Right atrium auricular region (tissue), 2 donors: ENCODE data around the gene ZNF341. TPM values are rescaled to one million over a fixed set of nuclear protein-coding genes. Genes with fewer than 3 reads are reported as not detected.

ENCODE experiments used
- DNase-seq: peaks from one replicate; pipeline ENCODE4 v3.0.0-alpha.2; 2019; ENCODE audit warnings: low spot score
- H3K27ac ChIP-seq, 2 donors: fragments of 200-600 bp; sonication (generic); 1 replicate in 1 of 2; 2 replicates in 1 of 2; pipeline ENCODE4 v1.5.1; 2016 to 2019
- H3K27me3 ChIP-seq, 2 donors: fragments of 200-600 bp; sonication (generic); one replicate each; pipeline versions ENCODE4 v1.5.1 to v1.6.0; 2017 to 2019
- H3K36me3 ChIP-seq: fragments of 200-600 bp; sonication (generic); one replicate; pipeline ENCODE4 v1.5.1; 2016
- H3K4me1 ChIP-seq, 2 donors: fragments of 200-600 bp; sonication (generic); one replicate each; pipeline versions ENCODE4 v1.5.1 to v1.6.0; 2017 to 2019
- H3K4me3 ChIP-seq, 2 donors: fragments of 200-600 bp; sonication (generic); 1 replicate in 1 of 2; 2 replicates in 1 of 2; pipeline ENCODE4 v1.5.1; 2017 to 2019; ENCODE audit warnings: mild to moderate bottlenecking in 1 of 2, moderate library complexity in 1 of 2
- H3K9me3 ChIP-seq, 2 donors: fragments of 200-600 bp; sonication (generic); one replicate each; pipeline ENCODE4 v1.5.1; 2019
- total RNA-seq, 2 donors: library from RNA; depleted of rRNA; stranded (reverse); fragments of >200 nt; gene quantifications; one replicate each; pipeline ENCODE4 v1.1.0, GENCODE V29; 2016
- TF ChIP-seq, protein P1 (sequence below), 2 donors: fragments of 200-600 bp; sonication (generic); IDR thresholded peaks; one replicate each; pipeline ENCODE4 v1.5.1; 2019; ENCODE audit warnings: antibody characterized with exemption in 2 of 2

Gene ZNF341
- total RNA-seq, 2 donors from 2014 or later, result 1.0 to 1.8 TPM

DNA sequence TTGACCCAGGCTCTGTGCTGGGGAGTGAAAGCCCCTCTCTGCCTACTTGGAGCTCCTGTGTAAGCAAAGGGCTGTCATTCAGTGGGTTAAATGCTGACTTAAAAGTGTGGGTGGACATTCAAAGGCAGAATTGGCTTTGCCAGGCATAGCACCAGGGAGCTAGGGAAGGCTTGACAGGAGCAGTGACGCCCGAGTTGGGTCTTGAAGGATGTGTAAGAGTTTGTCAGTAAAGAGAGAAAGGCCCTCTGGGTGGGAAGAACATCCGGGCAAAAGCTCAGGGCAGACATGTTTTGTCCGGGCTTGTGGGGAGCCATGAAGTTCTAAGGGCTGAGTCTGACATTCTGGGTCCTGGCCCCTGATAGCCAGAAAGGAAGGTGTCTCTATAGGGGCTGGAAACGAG lies 51.5 kb downstream of the ZNF341 start:
- H3K4me1 ChIP-seq, result no peaks in the 10 kb centered on the region
- DNase-seq, result no peak
- no peaks in the 10 kb centered on the region for H3K9me3 ChIP-seq
- H3K4me3 ChIP-seq, result no peak overlapping the region
- no peaks in the 10 kb centered on the region for H3K27me3 ChIP-seq
- no peaks in the 10 kb centered on the region for H3K36me3 ChIP-seq
- TF ChIP-seq, protein P1, sequence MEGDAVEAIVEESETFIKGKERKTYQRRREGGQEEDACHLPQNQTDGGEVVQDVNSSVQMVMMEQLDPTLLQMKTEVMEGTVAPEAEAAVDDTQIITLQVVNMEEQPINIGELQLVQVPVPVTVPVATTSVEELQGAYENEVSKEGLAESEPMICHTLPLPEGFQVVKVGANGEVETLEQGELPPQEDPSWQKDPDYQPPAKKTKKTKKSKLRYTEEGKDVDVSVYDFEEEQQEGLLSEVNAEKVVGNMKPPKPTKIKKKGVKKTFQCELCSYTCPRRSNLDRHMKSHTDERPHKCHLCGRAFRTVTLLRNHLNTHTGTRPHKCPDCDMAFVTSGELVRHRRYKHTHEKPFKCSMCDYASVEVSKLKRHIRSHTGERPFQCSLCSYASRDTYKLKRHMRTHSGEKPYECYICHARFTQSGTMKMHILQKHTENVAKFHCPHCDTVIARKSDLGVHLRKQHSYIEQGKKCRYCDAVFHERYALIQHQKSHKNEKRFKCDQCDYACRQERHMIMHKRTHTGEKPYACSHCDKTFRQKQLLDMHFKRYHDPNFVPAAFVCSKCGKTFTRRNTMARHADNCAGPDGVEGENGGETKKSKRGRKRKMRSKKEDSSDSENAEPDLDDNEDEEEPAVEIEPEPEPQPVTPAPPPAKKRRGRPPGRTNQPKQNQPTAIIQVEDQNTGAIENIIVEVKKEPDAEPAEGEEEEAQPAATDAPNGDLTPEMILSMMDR (IDR thresholded peaks at IDR 0.05), result no peak
- no peak overlapping the region for H3K27ac ChIP-seq

DNA sequence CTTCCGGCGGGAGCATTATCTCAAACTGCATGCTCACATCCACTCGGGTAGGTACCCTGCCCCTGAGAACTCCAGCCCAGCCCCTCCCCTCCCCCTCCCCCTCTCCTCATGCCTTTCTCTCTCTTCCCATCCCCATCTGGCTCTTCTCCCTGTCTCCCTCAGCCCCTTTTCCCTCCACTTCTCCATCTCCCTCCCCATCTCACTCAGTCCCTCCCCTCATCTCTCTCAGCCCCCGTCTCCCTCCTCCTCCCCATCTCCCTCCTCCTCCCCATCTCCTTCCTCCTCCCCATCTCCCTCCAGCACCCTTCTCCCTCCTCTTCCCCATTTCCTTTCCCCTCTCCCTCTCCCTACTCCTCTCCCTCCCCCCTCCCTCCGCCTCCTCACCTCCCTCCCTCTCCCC lies 52.0 kb downstream of the ZNF341 start:
- H3K4me1 ChIP-seq, result no peaks in the 10 kb centered on the region
- H3K4me3 ChIP-seq, result no peak overlapping the region
- TF ChIP-seq, protein P1 (IDR thresholded peaks at IDR 0.05), result no peak
- no peaks in the 10 kb centered on the region for H3K27me3 ChIP-seq
- H3K36me3 ChIP-seq, result no peaks in the 10 kb centered on the region
- H3K27ac ChIP-seq, result no peak overlapping the region
- H3K9me3 ChIP-seq, result no peaks in the 10 kb centered on the region
- DNase-seq, result no peak

GRCh38 chr20:33784225-33784624 lies 52.4 kb downstream of the ZNF341 start:
- peaks cover 0 to 2% of the 10 kb centered on the region in 2 donors for H3K4me1 ChIP-seq
- no peak overlapping the region for H3K4me3 ChIP-seq
- H3K36me3 ChIP-seq, result no peaks in the 10 kb centered on the region
- TF ChIP-seq, protein P1 (IDR thresholded peaks at IDR 0.05), result no peak
- H3K27me3 ChIP-seq, result no peaks in the 10 kb centered on the region
- no peak overlapping the region for H3K27ac ChIP-seq
- DNase-seq, result no peak
- H3K9me3 ChIP-seq, result no peaks in the 10 kb centered on the region

DNA sequence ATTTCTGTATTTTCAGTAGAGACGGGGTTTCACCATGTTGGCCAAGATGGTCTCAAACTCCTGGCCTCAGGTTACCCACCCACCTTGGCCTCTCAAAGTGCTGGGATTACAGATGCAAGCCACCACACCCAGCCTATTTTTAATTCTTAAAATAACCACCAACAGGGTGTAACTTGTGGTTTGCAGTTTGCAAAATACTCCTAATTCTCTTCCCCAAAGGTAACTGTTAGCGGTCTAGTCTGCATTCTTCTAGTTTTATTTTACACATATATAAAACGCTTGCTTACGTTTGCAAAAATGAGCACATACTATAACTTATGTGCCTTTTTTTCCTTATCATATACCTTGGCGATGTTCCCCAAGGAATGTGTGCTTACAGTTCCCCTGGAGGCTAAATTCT lies 53.7 kb downstream of the ZNF341 start:
- Histone ChIP-seq H3K27me3 (no peaks in the 10 kb centered on the region), H3K4me3 (no peak overlapping the region), H3K4me1 (peaks cover 0 to 10% of the 10 kb centered on the region in 2 donors), H3K27ac (no peak overlapping the region), H3K9me3 (no peaks in the 10 kb centered on the region), H3K36me3 (no peaks in the 10 kb centered on the region)
- no peak for DNase-seq
- TF ChIP-seq, protein P1 (IDR thresholded peaks at IDR 0.05), result no peak

- H3K9me3 ChIP-seq, result no peaks in the 10 kb centered on the region
- no peak for DNase-seq
- peaks cover 6% of the 10 kb centered on the region for H3K36me3 ChIP-seq
- TF ChIP-seq, protein P1 (IDR thresholded peaks at IDR 0.05), result no peak
- H3K4me3 ChIP-seq, result no peak overlapping the region
- no peak overlapping the region for H3K27ac ChIP-seq
- H3K27me3 ChIP-seq, result no peaks in the 10 kb centered on the region
- H3K4me1 ChIP-seq, result peaks cover 0 to 10% of the 10 kb centered on the region in 2 donors
Measured at GRCh38 chr20:33787253-33787891, 55.6 kb downstream of the ZNF341 start.
